SIG-M5 (cell line): ENCODE measurements around the gene ANO2.
"Not testable (repeated sequence)": the region's sequence is repeated elsewhere in the genome, so short reads cannot be mapped to it uniquely, and the experiment has no call there.

Source experiments
- DNase-seq: peaks from one replicate; lab custom pipeline; 2025; lab: John Stamatoyannopoulos, UW

ANO2 gene

DNA sequence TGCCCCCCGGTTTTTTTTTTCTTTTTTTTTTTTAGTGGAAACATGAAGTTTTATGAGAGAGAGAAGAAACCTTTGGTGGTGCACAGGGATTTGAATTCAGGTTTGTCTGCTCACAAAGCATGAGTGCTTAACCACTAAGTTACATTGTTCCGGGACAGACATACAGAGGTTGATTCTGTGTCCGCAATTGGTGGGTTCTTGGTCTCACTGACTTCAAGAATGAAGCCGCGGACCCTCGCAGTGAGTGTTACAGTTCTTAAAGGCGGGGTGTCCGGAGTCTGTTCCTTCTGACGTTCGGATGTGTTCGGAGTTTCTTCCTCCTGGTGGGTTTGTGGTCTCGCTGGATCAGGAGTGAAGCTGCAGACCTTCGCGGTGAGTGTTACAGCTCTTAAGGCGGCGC, 57.2 kb downstream of the ANO2 start:
- DNase-seq, result not testable (repeated sequence)

DNA sequence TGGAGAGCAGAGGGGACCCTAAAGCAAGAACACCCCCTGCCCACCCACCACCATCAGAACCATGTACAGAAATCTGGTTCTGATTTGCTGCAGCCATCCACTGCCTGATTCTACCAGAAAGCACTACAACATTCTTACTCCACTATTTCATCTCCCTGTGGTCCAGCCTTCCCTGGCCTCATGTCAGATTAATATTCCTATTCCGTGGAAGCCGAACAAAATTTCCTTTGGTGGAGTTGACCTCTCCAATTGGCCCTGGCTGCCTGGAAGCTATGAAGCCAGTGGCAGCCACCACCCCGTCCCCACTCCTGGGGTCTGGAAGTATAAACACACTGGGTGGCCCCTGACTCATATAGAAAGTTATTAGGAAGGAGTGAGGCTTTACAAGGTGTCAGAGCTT, 60.2 kb downstream of the ANO2 start:
- DNase-seq, result no peak

GRCh38 chr12:5884285-5884684, 60.8 kb downstream of the ANO2 start:
- DNase-seq, result no peak

DNA sequence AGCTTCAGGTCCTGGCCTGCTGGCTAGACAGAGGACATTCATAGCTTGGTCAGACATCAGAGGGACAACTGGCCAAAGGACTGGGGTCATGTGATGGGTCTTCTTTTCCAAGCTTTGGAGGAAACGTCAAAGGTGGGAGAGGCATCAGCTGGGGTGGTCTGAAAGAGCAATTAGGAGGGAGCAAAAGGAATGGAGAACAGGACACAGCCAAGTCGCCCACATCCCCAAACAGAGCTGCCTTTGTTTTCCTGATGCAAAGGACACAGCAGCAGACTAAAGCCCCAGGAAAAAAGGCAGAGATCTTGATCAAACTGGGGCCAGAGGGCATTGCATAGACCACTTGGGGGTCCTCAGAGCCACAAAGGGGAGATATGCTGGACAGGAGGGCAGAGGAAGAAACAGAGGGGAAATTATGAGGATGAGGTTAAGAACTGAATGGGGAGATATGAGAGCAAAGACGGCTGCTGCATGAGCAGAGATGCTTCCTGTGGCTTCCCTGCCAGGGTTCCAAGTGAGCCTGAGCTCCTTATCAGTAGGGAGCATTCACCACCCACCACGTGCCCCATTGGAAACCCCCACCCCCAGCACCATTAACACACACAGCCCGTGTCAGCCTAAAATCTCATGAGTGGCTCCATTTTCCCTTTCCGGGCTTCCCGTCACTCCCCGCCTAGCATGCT, 62.4 kb downstream of the ANO2 start:
- no peak for DNase-seq

DNA sequence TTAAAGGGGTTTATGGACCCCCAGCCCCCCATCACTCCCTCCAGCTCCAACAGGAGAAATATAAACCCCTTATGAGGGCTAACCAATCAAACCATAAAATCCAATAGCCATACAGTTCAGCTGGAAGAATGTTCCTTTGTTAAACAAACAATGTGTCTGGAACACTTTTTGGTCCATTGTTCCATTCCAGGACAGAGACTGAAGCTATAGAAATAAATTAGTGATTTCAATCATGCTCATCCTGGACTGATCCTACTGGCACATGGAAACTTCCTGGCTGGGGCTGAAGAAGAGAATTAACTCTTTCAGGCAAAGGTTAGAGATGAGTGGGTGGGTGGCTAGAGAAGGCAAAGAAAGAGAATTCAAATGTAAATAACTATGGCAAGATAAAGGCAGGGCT, 63.4 kb downstream of the ANO2 start:
- DNase-seq, result no peak

DNA sequence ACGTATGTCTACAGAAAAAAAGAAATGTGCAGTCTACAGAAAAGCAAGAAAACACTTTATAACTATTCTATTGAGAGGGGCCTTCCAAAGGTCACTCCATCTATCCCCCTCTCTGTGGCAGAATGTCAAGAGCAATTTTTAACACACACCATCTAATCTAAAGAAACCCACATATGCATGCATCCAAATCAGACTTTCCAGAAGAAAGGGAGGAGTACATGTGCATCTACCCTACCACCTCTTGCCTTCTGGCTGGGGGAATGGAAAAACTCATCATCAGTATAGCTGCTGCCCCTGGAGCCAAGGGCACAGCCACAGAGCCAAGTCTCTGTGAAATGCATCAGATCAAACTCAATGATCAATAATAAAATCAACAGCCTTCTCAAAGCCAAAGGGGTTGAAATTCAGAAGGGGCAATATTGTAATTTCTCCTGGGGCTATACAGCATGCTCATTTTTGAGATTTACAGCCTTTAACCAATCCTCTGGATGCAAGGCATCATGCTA, 63.9 kb downstream of the ANO2 start:
- no peak for DNase-seq

DNA sequence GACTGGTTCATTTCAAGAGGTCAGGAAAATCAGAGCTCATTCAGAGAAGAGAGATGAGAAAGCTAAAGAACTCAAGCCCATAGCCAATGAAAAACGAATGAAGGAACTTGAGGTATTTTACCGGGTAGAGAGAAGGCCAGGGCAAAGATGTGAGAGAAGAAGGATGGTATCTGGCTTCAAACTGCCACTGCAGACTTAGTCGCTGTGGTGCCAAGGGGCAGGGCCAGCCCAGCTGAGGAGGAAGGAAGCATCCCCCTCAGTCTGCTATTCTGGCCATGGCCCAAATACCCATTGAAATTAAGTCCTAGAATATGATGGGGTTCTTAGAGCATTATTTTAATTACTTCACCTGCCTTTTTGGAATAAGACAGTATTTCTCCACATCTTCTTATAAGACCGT, 69.2 kb downstream of the ANO2 start:
- no peak for DNase-seq

GRCh38 chr12:5874514-5874913, 70.5 kb downstream of the ANO2 start:
- no peak for DNase-seq

DNA sequence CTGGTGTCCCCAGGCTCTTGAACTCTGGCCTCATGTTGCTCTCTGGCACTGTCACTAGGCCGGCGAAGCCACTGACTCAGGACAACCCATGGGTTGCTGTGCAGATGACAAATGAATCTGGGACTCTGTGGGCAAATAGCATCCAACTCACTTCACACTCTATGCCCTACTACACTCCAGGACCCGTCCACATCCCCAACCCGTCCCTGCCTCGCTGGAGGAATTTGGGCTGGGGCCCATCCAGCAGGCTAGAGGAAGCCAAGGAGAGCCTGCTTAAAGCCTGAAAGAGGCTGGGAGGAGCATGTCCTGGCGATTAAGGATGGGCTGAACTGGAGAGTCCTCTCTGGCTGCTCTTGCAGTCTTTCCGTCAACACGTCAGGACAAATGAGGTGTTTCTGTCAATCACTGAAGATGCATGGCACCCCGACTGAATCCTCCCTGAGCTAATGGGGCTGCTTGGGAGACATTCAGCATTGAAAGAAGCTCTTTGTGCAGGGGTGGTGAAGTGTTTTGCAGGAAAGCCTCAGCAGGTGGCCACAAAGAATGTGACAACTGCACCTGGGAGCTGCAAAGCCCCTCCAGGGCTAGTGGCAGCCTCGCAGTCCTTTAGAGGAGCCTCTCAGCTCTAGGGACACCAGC, 71.7 kb downstream of the ANO2 start:
- DNase-seq, result no peak

GRCh38 chr12:5872745-5873144, 72.3 kb downstream of the ANO2 start:
- DNase-seq, result no peak

GRCh38 chr12:5871741-5872140, 73.3 kb downstream of the ANO2 start:
- DNase-seq, result no peak

- no peak for DNase-seq
Observed at GRCh38 chr12:5870183-5870582, 74.9 kb downstream of the ANO2 start.

- no peak for DNase-seq
Observed at GRCh38 chr12:5868625-5869295, 76.3 kb downstream of the ANO2 start.

DNA sequence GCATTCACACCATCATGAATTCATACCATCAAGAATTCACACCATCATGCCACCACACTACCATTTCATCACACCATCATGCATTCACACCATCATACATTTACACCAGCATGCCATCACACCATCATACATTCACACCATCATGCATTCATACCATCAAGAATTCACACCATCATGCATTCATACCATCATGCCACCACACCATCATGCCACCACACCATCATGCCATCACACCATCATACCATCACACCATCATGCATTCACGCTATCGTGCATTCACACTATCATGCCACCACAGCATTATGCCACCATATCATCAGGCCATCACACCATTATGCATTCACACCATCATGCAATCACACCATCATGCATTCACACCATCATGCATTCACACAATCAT, 79.7 kb downstream of the ANO2 start:
- no peak for DNase-seq

- no peak for DNase-seq
Observed at GRCh38 chr12:5864972-5865371, 80.1 kb downstream of the ANO2 start.

DNA sequence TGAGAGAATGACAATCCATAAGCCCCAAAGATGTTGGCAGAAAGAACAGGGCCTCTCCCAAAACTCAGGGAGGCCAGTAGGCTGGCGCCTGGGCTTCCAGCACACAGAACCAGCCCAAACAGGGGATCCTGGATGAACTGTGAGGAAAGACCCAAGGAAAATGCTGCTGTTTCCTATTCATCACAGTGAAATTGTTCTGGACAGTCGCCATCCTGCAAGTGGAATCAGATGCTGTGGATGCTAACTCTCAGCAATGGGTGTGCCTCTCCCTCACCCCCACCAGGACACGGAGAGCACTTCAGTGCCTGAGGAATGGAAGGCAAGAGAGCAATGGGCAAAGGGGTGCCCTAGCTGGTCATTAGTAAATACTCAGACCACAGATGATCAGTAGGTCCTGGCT, 80.8 kb downstream of the ANO2 start:
- no peak for DNase-seq

DNA sequence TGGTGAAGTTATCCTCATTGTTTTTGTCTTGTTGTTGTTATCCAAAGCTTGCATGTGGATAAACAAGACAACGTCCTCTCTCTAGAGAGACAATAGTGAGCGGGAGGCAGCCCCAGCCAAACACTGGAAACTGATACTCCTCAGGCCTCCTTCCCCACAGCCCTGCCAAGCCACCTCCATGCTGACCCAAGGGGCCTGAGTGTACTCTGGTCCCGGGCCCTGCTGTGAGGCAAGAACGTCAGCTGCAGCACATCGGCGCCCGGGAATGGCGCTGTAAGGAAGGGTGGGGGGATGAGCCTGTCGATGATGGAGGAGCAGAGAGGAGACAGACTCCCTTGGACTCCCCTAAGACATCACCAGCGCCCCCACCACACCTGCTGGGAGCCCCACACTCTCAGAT, 83.6 kb downstream of the ANO2 start:
- no peak for DNase-seq

GRCh38 chr12:5856692-5857091, 88.4 kb downstream of the ANO2 start:
- DNase-seq, result no peak

DNA sequence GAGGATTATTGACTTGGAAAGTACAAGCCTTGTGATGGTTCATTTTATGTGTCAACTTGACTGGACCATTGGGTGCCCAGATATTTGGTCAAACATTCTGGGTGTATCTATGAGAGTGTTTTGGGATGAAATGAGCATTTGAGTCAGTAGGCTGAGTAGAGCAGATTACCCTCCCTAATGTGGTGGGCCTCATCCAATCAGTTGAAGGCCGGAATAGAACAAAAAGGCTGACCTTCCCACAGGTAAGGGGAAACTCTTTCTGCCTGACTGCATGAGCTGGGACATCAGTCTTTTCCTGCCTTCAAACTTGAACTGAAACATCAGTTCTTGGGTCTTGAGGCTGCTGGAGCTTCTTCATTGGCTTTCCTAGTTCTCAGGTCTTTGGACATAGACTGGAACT, 98.1 kb downstream of the ANO2 start:
- no peak for DNase-seq

DNA sequence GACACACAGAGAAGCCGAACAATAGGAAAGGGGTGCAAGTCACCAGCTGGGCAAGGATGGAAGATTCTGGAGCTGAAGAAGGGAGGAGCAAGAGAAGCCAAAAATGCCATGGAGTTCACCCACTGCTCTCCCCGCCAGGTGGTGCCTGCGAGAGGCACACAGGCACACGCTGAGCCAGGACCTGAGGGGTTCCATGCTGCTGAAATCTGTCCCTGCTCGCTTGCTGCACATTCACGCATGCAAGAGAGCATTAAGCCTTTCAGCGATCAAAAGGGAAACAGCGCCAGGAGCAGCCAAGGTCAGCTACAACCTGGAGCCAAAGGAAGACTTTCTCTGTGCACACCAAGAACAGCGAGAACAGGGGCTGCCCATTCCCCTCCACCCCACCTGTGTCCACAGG, 104.1 kb downstream of the ANO2 start:
- DNase-seq, result no peak

GRCh38 chr12:5830111-5830510, 114.9 kb downstream of the ANO2 start:
- DNase-seq, result no peak

DNA sequence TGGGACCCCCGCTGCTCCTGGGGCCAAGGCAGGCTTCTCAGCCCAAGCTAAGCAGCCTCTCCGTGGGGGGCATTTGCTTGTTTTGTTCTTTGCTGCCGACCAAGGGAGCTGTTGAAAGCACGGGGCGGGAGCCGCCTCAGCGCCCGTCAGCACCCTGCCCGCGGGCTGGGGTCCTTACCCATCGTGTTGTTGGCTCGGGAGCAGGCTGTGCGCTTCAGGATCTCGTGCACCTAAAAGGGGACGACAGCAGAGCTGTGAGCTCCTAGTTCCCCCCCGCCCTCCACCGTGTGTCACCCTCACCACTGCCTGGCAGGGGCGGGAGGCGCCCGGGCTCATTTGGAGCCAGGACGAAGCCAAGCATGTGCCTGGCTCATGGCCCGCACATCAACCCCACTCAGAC, 117.5 kb downstream of the ANO2 start:
- no peak for DNase-seq

GRCh38 chr12:5825761-5826160, 119.3 kb downstream of the ANO2 start:
- not testable (repeated sequence) for DNase-seq
